Hypothalamus (tissue), 51 donors: ENCODE results near the gene FBXW5.

Source experiments
- DNase-seq, 51 donors: peaks; one replicate each; lab custom pipeline; 2025; lab: John Stamatoyannopoulos, UW

FBXW5 gene

GRCh38 chr9:136937186-136938001 lies 7.1 kb downstream of the FBXW5 start:
- DNase-seq, result no peak

GRCh38 chr9:136936645-136937170 lies 7.8 kb downstream of the FBXW5 start:
- DNase-seq, result peak in 1 of 51 donors; percentile 40

GRCh38 chr9:136935651-136936050 lies 8.9 kb downstream of the FBXW5 start:
- no peak for DNase-seq

- no peak for DNase-seq
Measured at GRCh38 chr9:136934277-136934676, 10.3 kb downstream of the FBXW5 start.

- no peak for DNase-seq
Measured at GRCh38 chr9:136931611-136932130, 12.9 kb downstream of the FBXW5 start.

GRCh38 chr9:136930014-136930413 lies 14.5 kb downstream of the FBXW5 start:
- DNase-seq, result no peak

- peak in 1 of 51 donors; percentile 45 for DNase-seq
Measured at GRCh38 chr9:136928591-136928990, 15.9 kb downstream of the FBXW5 start.

GRCh38 chr9:136927343-136928271 lies 16.9 kb downstream of the FBXW5 start:
- DNase-seq, result no peak

- DNase-seq, result no peak
Measured at GRCh38 chr9:136926749-136927148, 17.8 kb downstream of the FBXW5 start.

GRCh38 chr9:136926154-136926704 lies 18.3 kb downstream of the FBXW5 start:
- DNase-seq, result no peak

- no peak for DNase-seq
Measured at GRCh38 chr9:136925414-136926153, 19.0 kb downstream of the FBXW5 start.

- DNase-seq, result no peak
Measured at GRCh38 chr9:136923881-136924280, 20.7 kb downstream of the FBXW5 start.

- no peak for DNase-seq
Measured at GRCh38 chr9:136922540-136922939, 22.0 kb downstream of the FBXW5 start.

- DNase-seq, result no peak
Measured at GRCh38 chr9:136921718-136922117, 22.8 kb downstream of the FBXW5 start.

- no peak for DNase-seq
Measured at GRCh38 chr9:136921307-136921706, 23.2 kb downstream of the FBXW5 start.

GRCh38 chr9:136920734-136921231 lies 23.8 kb downstream of the FBXW5 start:
- no peak for DNase-seq

- no peak for DNase-seq
Measured at GRCh38 chr9:136920069-136920468, 24.5 kb downstream of the FBXW5 start.

- DNase-seq, result no peak
Measured at GRCh38 chr9:136917902-136918301, 26.6 kb downstream of the FBXW5 start.

- DNase-seq, result no peak
Measured at GRCh38 chr9:136916330-136917184, 28.0 kb downstream of the FBXW5 start.
